ENCODE data around the gene CCRL2. TPM values are rescaled to one million over a fixed set of nuclear protein-coding genes. Genes with fewer than 3 reads are reported as not detected.
A peak's percentile ranks its signal among the peaks of the same experiment; 100 is the strongest.

CCRL2 gene
- total and polyA plus RNA-seq, 7 donors = 0.71 to 11.2 (median 3.0) TPM; not detected in 1

DNA sequence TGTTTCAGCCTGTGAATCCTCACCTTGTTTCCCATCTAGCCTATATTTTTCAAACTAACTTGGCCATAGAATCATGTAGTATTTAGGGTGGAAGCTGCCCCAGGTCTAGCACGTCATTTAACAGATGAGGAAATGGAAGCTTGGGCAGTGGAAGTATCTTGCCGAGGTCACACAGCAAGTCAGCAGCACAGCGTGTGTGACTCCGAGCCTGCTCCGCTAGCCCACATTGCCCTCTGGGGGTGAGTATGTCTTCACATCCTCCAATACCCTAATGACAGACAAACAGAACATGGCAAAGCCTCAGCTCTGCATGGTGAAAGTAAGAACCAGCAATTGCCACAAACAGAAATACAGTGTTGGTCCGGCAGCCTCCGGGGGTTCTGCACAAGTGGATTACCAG lies 38.5 kb upstream of the CCRL2 start:
- TF ChIP-seq POLR2AphosphoS5 (IDR thresholded peaks at IDR 0.05) (no peak), POLR2A (IDR thresholded peaks at IDR 0.05) (no peak), EP300 (IDR thresholded peaks at IDR 0.05) (no peak)
- TF ChIP-seq, protein P1, sequence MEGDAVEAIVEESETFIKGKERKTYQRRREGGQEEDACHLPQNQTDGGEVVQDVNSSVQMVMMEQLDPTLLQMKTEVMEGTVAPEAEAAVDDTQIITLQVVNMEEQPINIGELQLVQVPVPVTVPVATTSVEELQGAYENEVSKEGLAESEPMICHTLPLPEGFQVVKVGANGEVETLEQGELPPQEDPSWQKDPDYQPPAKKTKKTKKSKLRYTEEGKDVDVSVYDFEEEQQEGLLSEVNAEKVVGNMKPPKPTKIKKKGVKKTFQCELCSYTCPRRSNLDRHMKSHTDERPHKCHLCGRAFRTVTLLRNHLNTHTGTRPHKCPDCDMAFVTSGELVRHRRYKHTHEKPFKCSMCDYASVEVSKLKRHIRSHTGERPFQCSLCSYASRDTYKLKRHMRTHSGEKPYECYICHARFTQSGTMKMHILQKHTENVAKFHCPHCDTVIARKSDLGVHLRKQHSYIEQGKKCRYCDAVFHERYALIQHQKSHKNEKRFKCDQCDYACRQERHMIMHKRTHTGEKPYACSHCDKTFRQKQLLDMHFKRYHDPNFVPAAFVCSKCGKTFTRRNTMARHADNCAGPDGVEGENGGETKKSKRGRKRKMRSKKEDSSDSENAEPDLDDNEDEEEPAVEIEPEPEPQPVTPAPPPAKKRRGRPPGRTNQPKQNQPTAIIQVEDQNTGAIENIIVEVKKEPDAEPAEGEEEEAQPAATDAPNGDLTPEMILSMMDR (IDR thresholded peaks at IDR 0.05) = no peak
- H3K4me1 ChIP-seq = no peaks in the 10 kb centered on the region
- peak; percentile 80 for DNase-seq
- 66 to 84% methylated on average over 7 of the region's 7 CpGs for WGBS, 2 donors
- H3K9me3 ChIP-seq = no peaks in the 10 kb centered on the region
- H3K27ac ChIP-seq = no peak overlapping the region
- H3K4me3 ChIP-seq = no peak overlapping the region
- intact Hi-C loops (cut with DNase I) = no loop called here
- no peaks in the 10 kb centered on the region for H3K36me3 ChIP-seq
- peaks cover 0 to 6% (median 0%) of the 10 kb centered on the region in 3 donors for H3K27me3 ChIP-seq

DNA sequence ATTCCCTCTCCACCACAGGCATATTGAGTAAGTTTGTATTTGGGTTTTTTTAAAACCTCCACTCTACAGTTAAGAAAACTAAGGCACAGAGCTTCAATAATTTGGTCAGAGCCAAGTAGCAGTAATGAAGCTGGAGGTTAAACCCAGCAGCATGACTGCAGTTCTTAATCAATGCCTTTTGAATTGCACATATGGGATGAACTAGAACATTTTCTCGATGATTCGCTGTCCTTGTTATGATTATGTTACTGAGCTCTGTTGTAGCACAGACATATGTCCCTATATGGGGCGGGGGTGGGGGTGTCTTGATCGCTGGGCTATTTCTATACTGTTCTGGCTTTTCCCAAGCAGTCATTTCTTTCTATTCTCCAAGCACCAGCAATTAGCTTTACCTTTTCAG lies 37.9 kb upstream of the CCRL2 start:
- H3K4me3 ChIP-seq = no peak overlapping the region
- H3K4me1 ChIP-seq = no peaks in the 10 kb centered on the region
- H3K27ac ChIP-seq = peak overlapping the region in 1 of 4 donors; percentile 19
- intact Hi-C loops (cut with DNase I) = no loop called here
- H3K9me3 ChIP-seq = no peaks in the 10 kb centered on the region
- peaks cover 0 to 6% (median 0%) of the 10 kb centered on the region in 3 donors for H3K27me3 ChIP-seq
- no peak for DNase-seq
- TF ChIP-seq POLR2A (IDR thresholded peaks at IDR 0.05) (no peak), EP300 (IDR thresholded peaks at IDR 0.05) (no peak), POLR2AphosphoS5 (IDR thresholded peaks at IDR 0.05) (no peak)
- TF ChIP-seq, protein P1 (IDR thresholded peaks at IDR 0.05) = no peak
- no peaks in the 10 kb centered on the region for H3K36me3 ChIP-seq
- whole genome bisulfite sequencing, 2 donors = 78 to 85% methylated on average over 4 of the region's 4 CpGs

DNA sequence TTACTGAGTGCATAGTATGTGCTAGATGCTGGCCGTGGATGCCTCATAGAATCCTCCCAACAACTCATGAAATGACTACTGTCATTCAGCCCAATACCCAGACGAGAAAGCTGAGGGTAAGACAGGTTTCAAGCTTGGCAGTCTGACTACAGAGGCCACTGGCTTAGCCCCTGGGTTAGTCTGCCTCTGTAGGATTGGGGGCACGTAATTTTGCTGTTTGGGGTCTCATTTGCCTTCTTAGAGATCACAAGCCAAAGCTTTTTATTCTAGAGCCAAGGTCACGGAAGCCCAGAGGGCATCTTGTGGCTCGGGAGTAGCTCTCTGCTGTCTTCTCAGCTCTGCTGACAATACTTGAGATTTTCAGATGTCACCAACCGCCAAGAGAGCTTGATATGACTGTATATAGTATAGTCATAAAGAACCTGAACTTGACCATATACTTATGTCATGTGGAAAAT lies 37.4 kb upstream of the CCRL2 start:
- no peak for TF ChIP-seq POLR2AphosphoS5 (IDR thresholded peaks at IDR 0.05)
- no peak for TF ChIP-seq EP300 (IDR thresholded peaks at IDR 0.05)
- TF ChIP-seq, protein P1 (IDR thresholded peaks at IDR 0.05) = no peak
- no peak for TF ChIP-seq POLR2A (IDR thresholded peaks at IDR 0.05)
- Histone ChIP-seq H3K27me3 (peaks cover 0 to 6% (median 0%) of the 10 kb centered on the region in 3 donors), H3K4me3 (no peak overlapping the region), H3K36me3 (no peaks in the 10 kb centered on the region), H3K4me1 (no peaks in the 10 kb centered on the region), H3K9me3 (no peaks in the 10 kb centered on the region), H3K27ac (peak overlapping the region in 1 of 4 donors; percentile 19)
- intact Hi-C loops (cut with DNase I) = loop anchor here (5.0 to 10.0 kb wide), 2 partner anchors 285 to 432 kb away; no protein-coding TSS in a partner anchor
- no peak for DNase-seq
- 67 to 69% methylated on average over 6 of the region's 6 CpGs for WGBS, 2 donors

DNA sequence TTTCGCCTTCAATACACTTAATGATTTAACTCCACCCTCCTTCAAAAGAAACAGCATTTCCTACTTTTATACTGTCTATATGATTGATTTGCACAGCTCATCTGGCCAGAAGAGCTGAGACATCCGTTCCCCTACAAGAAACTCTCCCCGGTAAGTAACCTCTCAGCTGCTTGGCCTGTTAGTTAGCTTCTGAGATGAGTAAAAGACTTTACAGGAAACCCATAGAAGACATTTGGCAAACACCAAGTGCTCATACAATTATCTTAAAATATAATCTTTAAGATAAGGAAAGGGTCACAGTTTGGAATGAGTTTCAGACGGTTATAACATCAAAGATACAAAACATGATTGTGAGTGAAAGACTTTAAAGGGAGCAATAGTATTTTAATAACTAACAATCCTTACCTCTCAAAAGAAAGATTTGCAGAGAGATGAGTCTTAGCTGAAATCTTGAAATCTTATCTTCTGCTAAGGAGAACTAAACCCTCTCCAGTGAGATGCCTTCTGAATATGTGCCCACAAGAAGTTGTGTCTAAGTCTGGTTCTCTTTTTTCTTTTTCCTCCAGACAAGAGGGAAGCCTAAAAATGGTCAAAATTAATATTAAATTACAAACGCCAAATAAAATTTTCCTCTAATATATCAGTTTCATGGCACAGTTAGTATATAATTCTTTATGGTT lies 36.1 kb upstream of the CCRL2 start, which contains the start of gene CCR5:
CCR5 (plus strand) TSS at position 108 of the 680 bp plus-strand sequence. CDS start 1,957 bp downstream, outside the sequence.
- WGBS, 2 donors = 33 to 45% methylated on average over 5 of the region's 5 CpGs
- Histone ChIP-seq H3K9me3 (no peaks in the 10 kb centered on the region), H3K27me3 (peaks cover 0 to 6% (median 0%) of the 10 kb centered on the region in 3 donors), H3K36me3 (no peaks in the 10 kb centered on the region), H3K4me3 (peak within 1 kb of the TSS in 2 of 4 donors; percentile 3 to 16), H3K27ac (peak within 1 kb of the TSS in 1 of 4 donors; percentile 19), H3K4me1 (no peaks in the 10 kb centered on the region)
- DNase-seq = no peak
- intact Hi-C loops (cut with DNase I) = loop anchor here (5.0 to 10.0 kb wide), 2 partner anchors 286 to 434 kb away; no protein-coding TSS in a partner anchor
- no peak for TF ChIP-seq POLR2A (IDR thresholded peaks at IDR 0.05)
- TF ChIP-seq EP300 (IDR thresholded peaks at IDR 0.05) = no peak
- TF ChIP-seq, protein P1 (IDR thresholded peaks at IDR 0.05) = no peak
- TF ChIP-seq POLR2AphosphoS5 (IDR thresholded peaks at IDR 0.05) = no peak
